Measurements from ENCODE around the gene SEH1L.
"Not testable (repeated sequence)": the region's sequence is repeated elsewhere in the genome, so short reads cannot be mapped to it uniquely, and the experiment has no call there.

Gene SEH1L

GRCh38 chr18:12947285-12948049 is at the start of gene SEH1L:
TSS of gene SEH1L (plus strand) at chr18:12948011. CDS start at chr18:12948122, 111 bp downstream.
- DNase-seq (ENCODE audit: low read depth), result peak; percentile 98

DNA sequence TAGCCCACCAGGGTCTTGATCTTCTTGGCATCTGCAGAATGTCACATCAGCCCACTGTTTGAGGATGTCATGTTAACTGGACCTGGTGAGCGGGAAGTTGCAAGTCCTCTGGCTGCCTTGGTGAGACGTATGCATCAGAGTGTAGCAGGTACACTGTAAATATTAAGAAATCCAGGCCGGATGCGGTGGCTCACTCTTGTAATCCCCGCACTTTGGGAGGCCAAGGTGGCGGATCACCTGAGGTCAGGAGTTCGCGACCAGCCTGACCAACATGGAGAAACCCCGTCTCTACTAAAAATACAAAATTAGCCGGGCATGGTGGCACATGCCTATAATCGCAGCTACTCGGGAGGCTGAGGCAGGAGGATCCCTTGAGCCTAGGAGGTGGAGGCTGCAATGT is 46.6 kb upstream of the SEH1L start:
- DNase-seq (ENCODE audit: low read depth), result not testable (repeated sequence)

DNA sequence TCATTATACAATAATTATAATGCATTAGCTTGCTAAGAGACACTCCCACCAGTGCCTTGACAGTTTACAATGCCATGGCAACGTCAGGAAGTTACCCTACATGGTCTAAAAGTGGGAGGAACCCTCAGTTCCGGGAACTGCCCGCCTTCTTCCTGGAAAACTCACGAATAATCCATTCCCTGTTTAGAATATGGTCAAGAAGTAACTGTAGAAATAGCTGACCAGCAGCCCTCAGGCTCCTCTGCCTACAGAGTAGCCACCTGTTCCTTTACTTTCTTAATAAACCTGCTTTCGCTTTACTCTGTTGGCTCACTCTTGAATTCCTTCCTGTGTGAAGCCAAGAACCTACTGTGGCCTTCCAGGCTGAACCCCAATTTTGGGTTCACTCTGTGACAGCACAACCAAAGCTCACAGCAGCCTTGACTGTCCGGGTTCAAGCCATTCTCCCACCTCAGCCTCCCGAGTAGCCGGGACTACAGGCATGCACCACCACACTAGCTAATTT is 43.7 kb upstream of the SEH1L start:
- DNase-seq (ENCODE audit: low read depth), result no peak

DNA sequence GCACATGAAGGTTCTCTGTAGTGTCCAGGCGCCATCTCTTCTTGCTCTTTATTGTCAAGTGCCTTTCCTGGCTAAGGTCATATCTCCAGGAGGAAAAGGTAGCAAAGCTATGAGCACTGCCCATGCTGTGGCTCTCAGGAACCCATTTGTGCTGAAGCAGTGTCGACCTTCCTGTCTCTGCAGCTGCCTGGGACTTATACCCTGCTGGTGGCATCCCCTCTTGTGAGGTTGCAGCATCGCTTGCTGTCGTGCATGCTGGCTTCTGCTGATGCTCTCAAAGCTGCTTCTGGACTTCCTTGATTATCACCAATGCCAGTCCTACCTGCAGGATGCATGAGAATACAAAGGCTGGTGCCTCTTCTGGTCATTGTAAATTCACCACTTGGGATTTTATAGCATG is 41.7 kb upstream of the SEH1L start:
- DNase-seq (ENCODE audit: low read depth), result no peak

DNA sequence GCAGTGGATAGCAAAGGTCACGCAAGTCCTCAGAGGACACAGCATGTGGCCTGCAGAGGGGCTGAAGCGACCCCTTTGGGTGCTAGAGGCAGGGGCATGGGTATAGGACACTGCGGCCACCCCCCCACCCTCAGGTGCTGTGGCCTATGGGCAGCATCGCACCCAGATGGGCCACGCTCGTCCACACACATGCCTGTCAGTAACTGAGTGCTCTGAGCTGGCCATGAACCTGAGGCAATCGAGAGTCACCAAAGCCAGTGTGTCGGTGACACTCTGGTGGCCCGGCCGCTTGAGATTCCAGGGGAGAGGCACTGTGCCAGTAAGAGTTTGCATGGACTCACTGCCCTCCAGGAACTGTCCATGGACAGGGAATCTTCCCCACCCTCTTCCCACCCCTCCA is 41.0 kb upstream of the SEH1L start:
- no peak for DNase-seq (ENCODE audit: low read depth)

DNA sequence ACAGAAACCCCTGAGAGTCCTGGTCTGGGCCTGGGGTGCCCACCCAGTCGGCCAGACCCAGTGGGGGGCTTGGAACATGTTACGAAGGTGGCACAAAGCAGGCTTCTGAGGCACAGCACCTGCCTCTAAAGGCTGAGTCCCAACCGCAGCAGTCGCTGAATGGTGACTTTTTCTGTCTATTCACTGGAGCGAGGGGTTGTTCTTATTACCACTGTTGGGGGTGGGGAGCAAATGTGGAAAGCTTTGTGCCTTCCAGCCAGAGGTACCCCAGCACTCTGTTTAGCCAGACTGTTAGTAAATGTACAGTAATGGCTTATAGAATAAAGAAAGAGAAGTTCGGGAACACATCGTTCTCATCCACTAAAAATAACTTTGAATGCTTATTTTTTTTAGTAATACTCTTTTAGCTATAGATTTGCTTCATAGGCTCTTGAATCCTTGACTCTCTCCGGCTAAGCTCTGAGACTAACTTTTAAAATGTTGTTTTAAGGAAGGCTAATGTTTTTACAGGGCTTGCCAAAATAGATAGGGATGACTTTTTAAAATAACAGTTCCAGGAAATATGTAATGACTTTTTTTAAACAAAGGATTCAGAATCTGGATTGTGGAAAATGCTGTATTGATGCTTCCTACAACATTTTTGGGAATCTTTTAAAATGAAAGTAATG is 40.4 kb upstream of the SEH1L start:
- no peak for DNase-seq (ENCODE audit: low read depth)

DNA sequence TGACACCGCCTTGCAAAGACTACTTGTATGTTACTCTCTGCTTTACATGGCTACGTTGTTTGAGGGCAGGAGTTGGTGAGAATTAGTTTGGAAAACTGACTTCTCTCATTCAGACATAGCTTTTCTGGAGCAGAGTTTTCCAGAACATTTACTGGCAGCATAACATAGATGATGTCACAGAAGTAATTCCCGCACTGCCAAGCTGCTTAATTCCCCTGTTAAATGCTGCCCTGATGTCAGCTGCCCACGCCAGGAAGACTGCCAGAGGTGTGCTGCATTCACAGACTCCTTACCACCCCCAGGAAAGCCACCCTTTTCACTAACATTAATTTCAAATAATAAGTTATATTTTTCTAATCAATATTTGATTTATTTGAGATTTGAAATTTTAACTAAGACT is 39.1 kb upstream of the SEH1L start:
- no peak for DNase-seq (ENCODE audit: low read depth)

- DNase-seq (ENCODE audit: low read depth), result peak; percentile 48
These were observed 36.5 kb upstream of the SEH1L start for GRCh38 chr18:12911025-12911928.

DNA sequence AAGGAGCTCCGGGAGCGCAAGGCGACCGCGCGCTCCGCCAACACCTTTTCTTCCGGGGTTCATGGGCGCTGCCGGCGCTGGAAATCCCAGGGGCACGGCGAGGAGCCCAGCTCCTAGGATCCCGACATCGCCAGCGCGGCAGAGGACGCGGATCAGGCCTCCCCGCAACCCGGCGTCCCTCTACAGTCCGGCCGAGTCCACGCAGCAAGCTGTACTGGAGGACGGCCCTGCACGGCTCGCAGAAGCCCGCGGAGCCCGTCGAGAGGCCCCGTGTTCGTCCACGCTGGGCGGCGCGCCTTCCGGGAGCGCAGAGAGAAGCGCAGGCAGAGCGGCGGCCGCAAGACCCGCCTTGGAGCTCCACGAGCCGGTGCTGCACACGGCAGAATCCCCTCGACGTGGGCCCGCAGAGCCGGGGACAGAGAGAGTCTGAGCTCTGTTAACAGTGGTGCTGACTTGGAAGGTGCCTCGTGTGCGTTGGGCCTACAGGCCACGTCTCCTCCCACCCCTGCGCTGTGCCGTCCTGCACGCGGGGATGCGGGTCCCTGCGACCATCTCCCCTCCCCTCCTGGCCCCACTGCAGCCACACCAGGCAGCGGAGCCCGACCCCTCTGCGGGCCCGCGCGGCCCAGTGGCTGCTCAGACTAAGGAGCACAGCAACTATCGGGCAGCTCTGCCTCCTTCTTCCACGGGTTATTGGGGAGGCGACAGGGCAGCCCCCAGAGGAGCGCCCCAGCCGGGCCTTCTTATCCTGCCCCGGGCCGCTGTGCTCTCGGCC is 35.7 kb upstream of the SEH1L start:
- DNase-seq (ENCODE audit: low read depth), result no peak

DNA sequence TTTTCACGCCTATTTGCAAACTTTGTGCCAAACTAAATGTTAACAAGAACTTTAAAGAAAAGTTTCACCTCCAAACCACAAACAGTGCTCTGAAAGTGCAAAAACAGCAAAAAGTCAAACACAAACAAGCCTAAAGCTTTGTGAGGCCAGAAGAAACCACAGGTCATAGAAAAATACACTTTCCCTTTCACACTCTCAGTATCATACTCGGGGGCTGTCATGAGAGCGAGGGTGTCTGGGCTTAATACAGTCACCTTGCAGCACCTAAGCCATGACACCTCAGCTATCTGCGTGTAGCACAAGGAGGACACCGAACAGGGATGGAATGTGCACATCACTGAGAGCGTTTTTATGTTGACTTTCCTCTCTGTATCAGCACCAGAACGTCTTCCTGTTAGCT is 26.6 kb upstream of the SEH1L start:
- DNase-seq (ENCODE audit: low read depth), result no peak

DNA sequence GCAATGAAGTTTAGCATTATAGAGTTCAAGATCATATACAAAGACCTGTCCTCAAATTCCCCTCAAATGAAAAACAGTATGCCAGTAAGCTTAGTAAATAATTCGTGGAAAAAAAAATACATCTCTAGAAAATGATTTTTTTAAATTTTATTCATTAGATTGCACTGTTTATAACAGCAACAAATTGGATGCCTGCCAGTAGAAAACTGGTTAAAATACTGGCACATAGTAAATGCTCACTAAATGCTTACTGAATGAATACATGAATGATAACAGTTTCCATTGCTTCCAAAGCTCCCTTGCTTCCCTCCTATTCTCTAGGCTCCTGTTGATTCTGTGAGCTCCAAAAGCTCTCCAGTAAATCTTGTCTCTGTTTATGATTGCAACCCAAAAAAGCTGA is 25.5 kb upstream of the SEH1L start:
- DNase-seq (ENCODE audit: low read depth), result no peak

- no peak for DNase-seq (ENCODE audit: low read depth)
These were observed 23.2 kb upstream of the SEH1L start for GRCh38 chr18:12924616-12925015.

DNA sequence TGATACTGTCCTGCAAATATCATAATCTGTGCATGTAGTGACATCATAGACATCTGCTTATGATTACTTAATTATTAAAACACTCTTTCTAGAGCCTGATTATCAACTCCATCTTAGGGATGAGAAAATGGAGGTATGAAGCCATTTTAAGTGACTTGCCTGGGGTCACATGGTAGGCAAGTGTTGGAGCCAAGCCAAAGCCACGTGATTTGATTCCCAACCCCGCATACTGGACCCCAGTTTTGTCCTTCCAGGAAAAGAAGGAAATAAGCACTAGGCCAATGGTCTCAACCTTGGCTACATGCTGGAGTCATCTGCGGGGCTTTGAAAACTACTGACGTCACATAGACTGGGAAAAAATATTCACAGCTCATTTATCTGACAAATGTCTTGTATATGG is 19.6 kb upstream of the SEH1L start:
- DNase-seq (ENCODE audit: low read depth), result no peak

DNA sequence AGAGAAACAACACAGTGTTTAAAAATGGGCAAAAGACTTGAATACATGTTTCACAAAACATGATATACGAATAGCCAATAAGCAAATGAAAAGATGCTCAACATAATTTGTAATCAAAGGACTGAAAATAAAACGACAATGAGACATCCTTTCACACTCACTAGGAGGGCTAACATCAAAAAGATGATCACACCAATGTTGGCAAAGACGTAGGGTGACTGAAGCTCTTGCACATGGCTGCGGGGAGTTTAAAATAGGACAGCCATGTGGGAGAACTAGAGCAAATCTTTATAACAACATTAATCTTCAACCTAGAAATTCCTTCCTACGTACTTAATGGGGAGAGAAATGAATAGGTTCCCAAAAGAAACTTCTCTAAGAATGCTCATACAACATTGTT is 19.2 kb upstream of the SEH1L start:
- DNase-seq (ENCODE audit: low read depth), result no peak

- DNase-seq (ENCODE audit: low read depth), result no peak
These were observed 18.2 kb upstream of the SEH1L start for GRCh38 chr18:12929477-12930083.

DNA sequence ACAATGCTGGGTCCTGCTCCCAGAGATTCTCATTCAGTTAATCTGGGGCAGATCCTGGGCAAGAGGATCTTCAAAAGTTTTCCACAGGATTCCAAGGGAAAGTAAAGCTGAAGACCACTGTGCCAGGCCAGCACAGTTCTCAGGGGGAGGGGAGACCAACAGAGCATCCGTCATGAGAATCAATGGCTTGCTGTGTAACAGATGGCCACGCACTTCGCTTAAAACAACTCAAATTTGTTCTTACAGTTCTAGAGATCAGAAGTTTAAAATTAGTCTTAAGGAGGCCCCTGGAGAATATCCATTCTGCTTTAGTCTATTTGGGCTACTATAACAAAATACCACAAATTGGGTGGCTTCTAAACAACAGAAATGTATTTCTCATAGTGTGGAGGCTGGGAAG is 17.4 kb upstream of the SEH1L start:
- DNase-seq (ENCODE audit: low read depth), result no peak

DNA sequence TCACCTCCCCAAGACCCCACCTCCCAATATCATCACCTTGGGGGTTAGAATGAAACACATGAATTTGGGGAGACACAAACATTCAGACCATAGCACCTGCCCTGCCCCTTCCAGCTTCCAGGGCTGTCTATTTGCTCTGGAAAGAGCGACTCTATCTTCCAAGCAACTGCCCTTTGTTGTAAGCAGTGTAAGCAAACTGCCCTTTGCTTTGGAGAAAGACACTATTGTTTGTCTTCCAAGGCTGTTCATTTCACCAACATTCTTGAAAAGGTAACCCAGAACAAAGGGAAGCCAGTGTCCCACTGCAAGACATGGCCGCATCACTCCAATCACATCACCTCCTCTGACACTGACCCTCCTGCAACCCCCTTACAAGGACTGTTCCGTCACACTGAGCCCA is 16.9 kb upstream of the SEH1L start:
- DNase-seq (ENCODE audit: low read depth), result no peak

DNA sequence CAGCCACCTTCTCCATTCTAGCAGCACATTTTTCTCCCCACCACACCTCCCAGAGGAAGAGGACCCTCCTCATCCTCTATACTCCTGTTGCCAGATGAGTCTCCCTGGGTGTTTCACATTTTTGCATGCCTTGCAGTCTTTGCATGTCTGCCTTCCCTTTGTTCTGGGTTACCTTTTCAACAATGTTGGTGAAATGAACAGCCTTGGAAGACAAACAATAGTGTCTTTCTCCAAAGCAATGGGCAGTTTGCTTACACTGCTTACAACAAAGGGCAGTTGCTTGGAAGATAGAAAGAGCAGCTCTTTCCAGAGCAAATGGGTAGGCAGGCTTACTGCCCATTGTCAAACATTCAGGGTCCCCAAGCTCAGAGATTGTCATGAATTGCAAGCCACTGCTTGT is 14.5 kb upstream of the SEH1L start:
- DNase-seq (ENCODE audit: low read depth), result no peak

GRCh38 chr18:12934454-12935071 is 13.2 kb upstream of the SEH1L start:
- peak; percentile 53 for DNase-seq (ENCODE audit: low read depth)

DNA sequence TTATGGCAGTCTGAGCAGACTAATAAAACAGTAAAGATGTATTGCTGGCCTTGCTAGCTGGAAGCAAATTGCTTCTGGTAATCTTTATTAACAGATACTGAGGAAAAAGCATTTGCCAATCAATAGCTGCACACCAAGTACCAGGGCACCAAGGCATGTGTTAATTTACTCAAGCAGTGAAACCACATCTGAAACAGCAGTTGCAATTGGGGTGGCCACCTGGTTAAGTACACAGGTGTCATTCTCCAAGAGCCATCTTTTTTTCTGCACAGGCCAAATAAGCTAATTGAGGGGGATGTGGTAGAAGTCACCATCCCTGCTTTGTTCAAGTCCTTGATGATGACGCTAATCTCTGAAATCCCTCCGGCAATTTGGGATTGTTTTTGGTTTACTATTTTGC is 8.6 kb upstream of the SEH1L start:
- no peak for DNase-seq (ENCODE audit: low read depth)

DNA sequence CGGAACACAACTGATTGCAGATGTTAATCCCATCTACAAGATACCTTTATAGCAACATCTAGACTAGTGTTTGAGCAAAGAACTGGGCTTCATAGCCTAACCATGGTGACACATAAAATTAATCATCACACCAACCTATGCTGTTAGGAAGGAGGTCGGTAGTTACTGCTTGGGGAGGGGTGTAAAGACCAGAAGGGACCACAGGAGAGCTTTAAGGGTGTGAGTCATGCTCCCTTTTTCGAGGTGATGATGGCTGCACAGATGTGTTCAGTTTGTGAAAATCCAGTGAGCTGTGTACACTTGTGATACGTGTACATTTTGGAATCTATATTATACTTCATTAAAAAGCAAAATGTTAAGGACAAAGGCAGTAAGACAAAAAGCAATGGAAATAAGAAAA is 4.6 kb upstream of the SEH1L start:
- DNase-seq (ENCODE audit: low read depth), result no peak
